Lower lobe of right lung (tissue), 2 donors: Measurements from ENCODE around the gene ACO1. TPM values are rescaled to one million over a fixed set of nuclear protein-coding genes. Genes with fewer than 3 reads are reported as not detected.

ENCODE experiments used
- ATAC-seq, 2 donors: fragments of 200-7000 bp; cut with Tn5 transposase; one replicate each; pipeline ENCODE4 v1.9.1; 2020 to 2022; ENCODE audit warnings: mild to moderate bottlenecking in 2 of 2, moderate library complexity in 2 of 2
- DNase-seq: peaks from one replicate; pipeline ENCODE4 v3.0.0-alpha.2; 2020
- H3K27ac ChIP-seq: fragments of 200-600 bp; one replicate; pipeline ENCODE4 v1.8.0; 2022
- H3K27me3 ChIP-seq: fragments of 200-600 bp; one replicate; pipeline ENCODE4 v1.8.0; 2022; ENCODE audit warnings: low read depth
- H3K36me3 ChIP-seq: fragments of 200-600 bp; one replicate; pipeline ENCODE4 v1.8.0; 2022; ENCODE audit warnings: mild to moderate bottlenecking
- H3K4me1 ChIP-seq: fragments of 200-600 bp; one replicate; pipeline ENCODE4 v1.8.0; 2022
- H3K4me3 ChIP-seq: fragments of 200-600 bp; one replicate; pipeline ENCODE4 v1.8.0; 2022; ENCODE audit warnings: mild to moderate bottlenecking
- H3K9me3 ChIP-seq: fragments of 200-600 bp; one replicate; pipeline ENCODE4 v1.8.0; 2022
- CTCF ChIP-seq: fragments of 200-600 bp; IDR thresholded peaks from one replicate; pipeline ENCODE4 v1.8.0; 2022; ENCODE audit warnings: antibody characterized with exemption, mild to moderate bottlenecking
- intact Hi-C: fragments of 100-400 bp; cut with DNase I; formaldehyde crosslinking; loops from one replicate; pipeline ENCODE4 v1.11.0; 2022
- total RNA-seq: library from RNA; stranded (reverse); fragmentation: NEBNext Ultra II Directional; extraction: Animal tissue kit (Norgen Biotek cat#: 25700); gene quantifications from one replicate; pipeline ENCODE4 v1.2.1, GENCODE V29; 2021
- donor health status: DM: no; HTN: yes; CAD: no; lungs with severe emphysema.

ACO1 gene
- total RNA-seq, 1 donor from 2014 or later: 33.6 TPM

- no peak for TF ChIP-seq CTCF
- no peaks in the 10 kb centered on the region for H3K9me3 ChIP-seq
- DNase-seq (no peak), ATAC-seq (no peak)
- peaks cover 90% of the 10 kb centered on the region for H3K36me3 ChIP-seq
- no peak overlapping the region for H3K27ac ChIP-seq
- intact Hi-C loops: no loop called here
- peaks cover 3% of the 10 kb centered on the region for H3K4me1 ChIP-seq
- H3K27me3 ChIP-seq: no peaks in the 10 kb centered on the region
- H3K4me3 ChIP-seq: no peak overlapping the region
These were observed 46.3 kb downstream of the ACO1 start for GRCh38 chr9:32430720-32431119.

GRCh38 chr9:32431196-32431595 lies 46.8 kb downstream of the ACO1 start:
- no peak overlapping the region for H3K4me3 ChIP-seq
- intact Hi-C loops: no loop called here
- H3K36me3 ChIP-seq: peaks cover 90% of the 10 kb centered on the region
- no peak for TF ChIP-seq CTCF
- ATAC-seq (no peak), DNase-seq (no peak)
- H3K9me3 ChIP-seq: no peaks in the 10 kb centered on the region
- no peak overlapping the region for H3K27ac ChIP-seq
- H3K4me1 ChIP-seq: peaks cover 3% of the 10 kb centered on the region
- no peaks in the 10 kb centered on the region for H3K27me3 ChIP-seq

GRCh38 chr9:32431940-32432555 lies 47.6 kb downstream of the ACO1 start:
- Histone ChIP-seq H3K4me3 (no peak overlapping the region), H3K27me3 (no peaks in the 10 kb centered on the region), H3K4me1 (peaks cover 2% of the 10 kb centered on the region), H3K36me3 (peaks cover 96% of the 10 kb centered on the region), H3K27ac (no peak overlapping the region), H3K9me3 (no peaks in the 10 kb centered on the region)
- DNase-seq (no peak), ATAC-seq (peak; percentile 70 to 75)
- TF ChIP-seq CTCF: peak; percentile 52
- intact Hi-C loops: no loop called here

- intact Hi-C loops: no loop called here
- Histone ChIP-seq H3K27ac (no peak overlapping the region), H3K9me3 (no peaks in the 10 kb centered on the region), H3K36me3 (peaks cover 97% of the 10 kb centered on the region), H3K4me1 (no peaks in the 10 kb centered on the region), H3K27me3 (no peaks in the 10 kb centered on the region), H3K4me3 (no peak overlapping the region)
- ATAC-seq (no peak), DNase-seq (no peak)
- TF ChIP-seq CTCF: no peak
These were observed 50.4 kb downstream of the ACO1 start for GRCh38 chr9:32434892-32435291.

- ATAC-seq (no peak), DNase-seq (no peak)
- Histone ChIP-seq H3K27ac (no peak overlapping the region), H3K27me3 (no peaks in the 10 kb centered on the region), H3K36me3 (peaks cover 90% of the 10 kb centered on the region), H3K4me1 (no peaks in the 10 kb centered on the region), H3K9me3 (no peaks in the 10 kb centered on the region), H3K4me3 (no peak overlapping the region)
- no peak for TF ChIP-seq CTCF
- intact Hi-C loops: no loop called here
These were observed 57.2 kb downstream of the ACO1 start for GRCh38 chr9:32441678-32442077.

- Histone ChIP-seq H3K4me1 (no peaks in the 10 kb centered on the region), H3K36me3 (peaks cover 90% of the 10 kb centered on the region), H3K27ac (no peak overlapping the region), H3K27me3 (no peaks in the 10 kb centered on the region), H3K9me3 (no peaks in the 10 kb centered on the region), H3K4me3 (no peak overlapping the region)
- intact Hi-C loops: no loop called here
- no peak for TF ChIP-seq CTCF
- ATAC-seq (no peak), DNase-seq (no peak)
These were observed 58.0 kb downstream of the ACO1 start for GRCh38 chr9:32442433-32442832.
